Spleen (tissue), 11 donors: ENCODE data around the gene PRCD. TPM values are rescaled to one million over a fixed set of nuclear protein-coding genes. Genes with fewer than 3 reads are reported as not detected.
A peak's percentile ranks its signal among the peaks of the same experiment; 100 is the strongest.

Source experiments
- DNase-seq: peaks from one replicate; pipeline ENCODE4 v3.0.0-alpha.2; 2020
- H3K27ac ChIP-seq, 8 donors: fragments of 200-600 bp; sonication (generic) in 7 of 8; 1 replicate in 4 of 8; 2 replicates in 4 of 8; pipeline versions ENCODE4 v1.5.0 to v1.8.0; 2016 to 2021; ENCODE audit warnings: inconsistent platforms in 4 of 8, mild to moderate bottlenecking in 4 of 8, moderate library complexity in 1 of 8
- H3K27me3 ChIP-seq, 7 donors: fragments of 200-600 bp; sonication (generic) in 6 of 7; replicated peaks in 1 of 7; 1 replicate in 4 of 7; 2 replicates in 3 of 7; pipeline versions ENCODE4 v1.5.0 to v1.8.0; 2016 to 2021; ENCODE audit warnings: inconsistent platforms in 3 of 7, mild to moderate bottlenecking in 1 of 7
- H3K36me3 ChIP-seq, 6 donors: fragments of 200-600 bp; sonication (generic) in 5 of 6; 1 replicate in 4 of 6; 2 replicates in 2 of 6; pipeline versions ENCODE4 v1.5.0 to v1.8.0; 2016 to 2021; ENCODE audit warnings: inconsistent platforms in 2 of 6
- H3K4me1 ChIP-seq, 6 donors: fragments of 200-600 bp; sonication (generic) in 5 of 6; 1 replicate in 3 of 6; 2 replicates in 3 of 6; pipeline versions ENCODE4 v1.5.0 to v1.8.0; 2016 to 2021; ENCODE audit warnings: inconsistent platforms in 3 of 6
- H3K4me3 ChIP-seq, 8 donors: fragments of 200-600 bp; sonication (generic) in 7 of 8; 1 replicate in 4 of 8; 2 replicates in 4 of 8; pipeline versions ENCODE4 v1.5.0 to v1.8.0; 2016 to 2021; ENCODE audit warnings: inconsistent platforms in 4 of 8, mild to moderate bottlenecking in 4 of 8, moderate library complexity in 2 of 8
- H3K9me3 ChIP-seq, 8 donors: fragments of 200-600 bp; sonication (generic) in 7 of 8; 1 replicate in 4 of 8; 2 replicates in 4 of 8; pipeline versions ENCODE4 v1.5.0 to v1.8.0; 2016 to 2021; ENCODE audit warnings: inconsistent platforms in 4 of 8
- POLR2A ChIP-seq, 3 donors: fragments of 450-650 bp; IDR thresholded peaks; one replicate each; pipeline ENCODE4 v1.5.1; 2017; ENCODE audit warnings: antibody characterized with exemption in 3 of 3, mild to moderate bottlenecking in 1 of 3
- POLR2AphosphoS5 ChIP-seq, 3 donors: sonication (generic); formaldehyde crosslinking; IDR thresholded peaks; one replicate each; pipeline ENCODE4 v1.5.1; 2017; ENCODE audit warnings: antibody characterized with exemption in 3 of 3
- WGBS, 5 donors: extraction: QIAGEN DNeasy Blood & Tissue Kit in 3 of 5; methylation state at CpG; one replicate each; pipeline versions ENCODE4 v1.1.5 to v1.1.7; 2013 to 2018; 5-methylcytosine and 5-hydroxymethylcytosine counted together
- intact Hi-C: fragments of 100-400 bp; cut with DNase I; formaldehyde crosslinking; loops from one replicate; pipeline ENCODE4 v1.15.0; 2023; ENCODE audit warnings: low total_unique reads
- polyA plus RNA-seq, 3 donors: library from polyadenylated mRNA; stranded (reverse); fragments of 200-250 nt; gene quantifications; one replicate each; pipeline ENCODE4 v1.2.1, GENCODE V29; 2013
- total RNA-seq, 7 donors: library from RNA; depleted of rRNA in 3 of 7; stranded (reverse); fragments of >200 nt in 3 of 7; fragmentation: NEBNext Ultra II Directional in 4 of 7; extraction: Animal tissue kit (Norgen Biotek cat#: 25700) in 4 of 7; gene quantifications; one replicate each; pipeline versions ENCODE4 v1.1.0 to v1.2.1, GENCODE V29; 2016 to 2021
- TF ChIP-seq, protein P1 (sequence below), 11 experiments: fragments of 200-600 bp in 7 of 11; fragments of 450-650 bp in 4 of 11; sonication (generic) in 4 of 11; IDR thresholded peaks in 8 of 11; conservative IDR thresholded peaks in 3 of 11; 1 replicate in 7 of 11; 2 replicates in 4 of 11; pipeline versions ENCODE4 v1.4.0 to v1.8.0; 2016 to 2021; ENCODE audit warnings: antibody characterized with exemption in 11 of 11, inconsistent platforms in 4 of 11, mild to moderate bottlenecking in 1 of 11
- donor health status: healthy with polysubstance abuse.
- donor health status: DM: no; HTN: no; CAD: no; lungs with moderate emphysema.
- donor health status: DM: no; HTN: no; CAD: no.
- donor health status: Bipolar disorder and iron deficiency.
- donor health status: healthy.
- donor health status: DM: no; HTN: no; CAD: no.
- donor health status: DM: yes; HTN: yes; CAD: no.

PRCD gene
- total and polyA plus RNA-seq, 10 donors: 3.5 to 54.1 (median 11.8) TPM

DNA sequence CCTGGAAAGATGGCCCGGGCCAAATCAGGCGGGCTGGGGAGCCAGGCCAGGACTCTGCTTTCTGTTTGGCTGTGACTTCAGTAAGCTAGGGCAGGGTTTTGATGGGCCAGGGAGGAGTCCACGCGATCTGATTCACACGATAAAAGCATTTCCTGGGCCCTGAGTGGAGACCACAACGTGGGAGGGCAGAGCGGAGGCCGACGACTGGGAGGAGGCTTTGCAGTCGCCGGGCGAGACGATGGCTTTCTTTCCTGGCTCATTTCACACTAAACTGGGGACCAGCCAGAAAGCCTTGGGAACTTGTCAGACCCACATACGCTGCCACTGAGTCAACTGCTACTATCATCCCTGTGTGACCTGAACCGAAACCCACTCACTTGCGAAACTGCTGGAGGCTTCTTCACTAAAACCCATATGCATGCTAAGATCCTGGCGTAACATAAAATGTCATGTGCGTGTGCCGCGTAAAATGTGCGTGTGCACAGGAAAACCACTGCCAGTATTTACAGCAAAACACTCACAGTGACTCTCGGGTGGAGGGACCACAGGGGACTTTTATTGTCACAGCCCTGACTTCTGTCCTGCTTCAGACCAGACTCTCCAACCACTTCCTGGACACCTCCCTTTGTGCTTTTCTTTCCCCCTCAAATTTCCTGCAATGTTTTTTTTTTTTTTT, 24.4 kb upstream of the PRCD start:
- Histone ChIP-seq H3K27ac (peak overlapping the region; percentile 79 to 94 (median 84)), H3K36me3 (no peaks in the 10 kb centered on the region), H3K4me1 (peaks cover 15 to 66% (median 37%) of the 10 kb centered on the region in 6 donors), H3K4me3 (peak overlapping the region in 3 of 8 donors; percentile 2 to 55 (median 27)), H3K27me3 (no peaks in the 10 kb centered on the region), H3K9me3 (no peaks in the 10 kb centered on the region)
- intact Hi-C loops: no loop called here
- 16 to 23% (median 19%) methylated on average over 22 of the region's 22 CpGs for WGBS, 5 donors
- DNase-seq: peak; percentile 86
- TF ChIP-seq, protein P1, sequence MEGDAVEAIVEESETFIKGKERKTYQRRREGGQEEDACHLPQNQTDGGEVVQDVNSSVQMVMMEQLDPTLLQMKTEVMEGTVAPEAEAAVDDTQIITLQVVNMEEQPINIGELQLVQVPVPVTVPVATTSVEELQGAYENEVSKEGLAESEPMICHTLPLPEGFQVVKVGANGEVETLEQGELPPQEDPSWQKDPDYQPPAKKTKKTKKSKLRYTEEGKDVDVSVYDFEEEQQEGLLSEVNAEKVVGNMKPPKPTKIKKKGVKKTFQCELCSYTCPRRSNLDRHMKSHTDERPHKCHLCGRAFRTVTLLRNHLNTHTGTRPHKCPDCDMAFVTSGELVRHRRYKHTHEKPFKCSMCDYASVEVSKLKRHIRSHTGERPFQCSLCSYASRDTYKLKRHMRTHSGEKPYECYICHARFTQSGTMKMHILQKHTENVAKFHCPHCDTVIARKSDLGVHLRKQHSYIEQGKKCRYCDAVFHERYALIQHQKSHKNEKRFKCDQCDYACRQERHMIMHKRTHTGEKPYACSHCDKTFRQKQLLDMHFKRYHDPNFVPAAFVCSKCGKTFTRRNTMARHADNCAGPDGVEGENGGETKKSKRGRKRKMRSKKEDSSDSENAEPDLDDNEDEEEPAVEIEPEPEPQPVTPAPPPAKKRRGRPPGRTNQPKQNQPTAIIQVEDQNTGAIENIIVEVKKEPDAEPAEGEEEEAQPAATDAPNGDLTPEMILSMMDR (IDR thresholded peaks at IDR 0.05 in 8 of 11, conservative IDR thresholded peaks at IDR 0.05 in 3 of 11): no peak
- TF ChIP-seq POLR2A (IDR thresholded peaks at IDR 0.05) (peak in 1 of 3 donors; percentile 2), POLR2AphosphoS5 (IDR thresholded peaks at IDR 0.05) (peak; percentile 72 to 91 (median 83))

DNA sequence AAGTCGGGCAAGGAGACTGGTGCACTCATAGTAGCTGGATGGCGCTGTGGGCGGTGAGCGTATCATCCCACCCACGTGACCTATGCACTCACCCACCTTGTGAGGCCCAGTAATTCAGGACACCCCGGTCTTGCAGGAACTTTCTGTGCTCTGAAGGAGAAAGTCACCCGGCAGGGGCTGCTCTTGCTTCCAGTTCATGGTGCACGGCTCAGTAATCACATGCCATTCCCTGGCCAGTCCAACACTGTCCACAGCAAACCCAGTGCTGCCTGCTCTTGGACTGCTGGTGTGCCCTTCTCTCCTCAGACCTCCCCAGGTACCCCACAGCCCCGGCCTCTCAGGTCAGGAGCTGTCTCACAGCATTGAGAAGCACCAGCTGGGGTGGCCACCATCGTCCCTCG, 22.2 kb upstream of the PRCD start:
- intact Hi-C loops: no loop called here
- Histone ChIP-seq H3K4me1 (peaks cover 15 to 48% (median 26%) of the 10 kb centered on the region in 6 donors), H3K27me3 (peaks cover 0 to 4% (median 0%) of the 10 kb centered on the region in 7 donors), H3K36me3 (no peaks in the 10 kb centered on the region), H3K27ac (peak overlapping the region in 4 of 8 donors; percentile 83 to 94 (median 86)), H3K4me3 (no peak overlapping the region), H3K9me3 (no peaks in the 10 kb centered on the region)
- WGBS, 5 donors: 84 to 99% (median 94%) methylated on average over 9 to 11 of the region's 11 CpGs
- TF ChIP-seq, protein P1 (IDR thresholded peaks at IDR 0.05 in 8 of 11, conservative IDR thresholded peaks at IDR 0.05 in 3 of 11): no peak
- no peak for TF ChIP-seq POLR2A (IDR thresholded peaks at IDR 0.05)
- TF ChIP-seq POLR2AphosphoS5 (IDR thresholded peaks at IDR 0.05): no peak
- no peak for DNase-seq

DNA sequence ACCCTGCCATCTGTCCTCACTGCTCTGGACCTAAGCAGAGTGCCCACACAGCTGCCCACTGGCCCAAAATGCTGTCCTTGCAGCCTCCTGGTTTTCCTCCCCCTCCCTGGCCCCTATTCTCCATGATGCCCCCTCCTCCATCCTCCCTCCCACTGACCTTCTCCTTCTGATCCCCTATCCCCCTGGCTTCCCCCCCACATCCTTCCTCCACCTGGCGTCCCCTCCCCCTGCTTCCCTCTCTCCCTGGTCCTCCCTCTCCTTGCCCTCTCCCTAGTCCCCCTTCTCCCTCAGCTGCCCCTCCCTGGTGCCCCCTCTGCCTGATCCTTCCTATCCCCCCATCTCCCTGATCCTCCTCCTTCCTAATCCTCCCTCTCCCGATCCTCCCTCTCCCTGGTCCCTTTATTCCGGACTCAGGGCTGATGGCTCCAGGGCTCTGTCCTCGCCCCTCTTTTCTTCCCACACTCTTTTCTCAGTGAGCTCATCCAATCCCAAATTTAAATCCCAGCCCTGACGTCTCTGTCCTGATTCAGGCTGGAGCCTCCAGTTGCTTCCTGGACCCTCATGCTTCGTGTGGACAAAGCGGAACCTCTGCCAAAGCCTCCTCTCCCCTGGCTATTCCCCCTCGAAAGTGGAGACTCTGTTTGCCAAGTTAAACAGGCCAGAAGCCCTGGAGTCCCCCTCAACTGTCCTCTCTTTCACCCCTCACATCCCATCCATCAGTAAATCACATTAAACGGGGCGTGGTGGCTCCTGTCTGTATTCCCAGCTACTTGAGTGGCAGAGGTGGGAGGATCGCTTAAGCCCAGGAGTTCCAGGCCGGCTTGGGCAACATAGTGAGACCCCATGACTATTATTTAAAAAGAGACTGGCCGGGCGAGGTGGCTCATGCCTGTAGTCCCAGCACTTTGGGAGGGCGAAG, 20.5 kb upstream of the PRCD start:
- Histone ChIP-seq H3K27ac (no peak overlapping the region), H3K27me3 (peaks cover 0 to 12% (median 0%) of the 10 kb centered on the region in 7 donors), H3K9me3 (no peaks in the 10 kb centered on the region), H3K4me3 (no peak overlapping the region), H3K4me1 (peaks cover 15 to 56% (median 36%) of the 10 kb centered on the region in 6 donors), H3K36me3 (no peaks in the 10 kb centered on the region)
- WGBS, 5 donors: 77 to 89% (median 82%) methylated on average over 15 of the region's 15 CpGs
- TF ChIP-seq POLR2AphosphoS5 (IDR thresholded peaks at IDR 0.05) (no peak), POLR2A (IDR thresholded peaks at IDR 0.05) (no peak)
- TF ChIP-seq, protein P1 (IDR thresholded peaks at IDR 0.05 in 8 of 11, conservative IDR thresholded peaks at IDR 0.05 in 3 of 11): no peak
- DNase-seq: no peak
- intact Hi-C loops: no loop called here
